HFF-Myc (cell line): ENCODE data around the gene INPP5A.

Source experiments
- DNase-seq: peaks from one replicate; pipeline ENCODE4 v3.0.0-alpha.2; 2011; ENCODE audit warnings: low read depth; ENCODE audit errors: extremely low read depth
- H3K4me3 ChIP-seq: replicated peaks from 2 replicates; pipeline ENCODE4 v1.5.1; 2011; ENCODE audit warnings: low read depth, mild to moderate bottlenecking, control low read depth, low read length
- TF ChIP-seq, protein P1 (sequence below): IDR thresholded peaks from 2 replicates; pipeline ENCODE4 v1.5.1; 2012; ENCODE audit warnings: mild to moderate bottlenecking, low read depth, low read length, control low read depth; ENCODE audit errors: missing control alignments

The INPP5A gene

DNA sequence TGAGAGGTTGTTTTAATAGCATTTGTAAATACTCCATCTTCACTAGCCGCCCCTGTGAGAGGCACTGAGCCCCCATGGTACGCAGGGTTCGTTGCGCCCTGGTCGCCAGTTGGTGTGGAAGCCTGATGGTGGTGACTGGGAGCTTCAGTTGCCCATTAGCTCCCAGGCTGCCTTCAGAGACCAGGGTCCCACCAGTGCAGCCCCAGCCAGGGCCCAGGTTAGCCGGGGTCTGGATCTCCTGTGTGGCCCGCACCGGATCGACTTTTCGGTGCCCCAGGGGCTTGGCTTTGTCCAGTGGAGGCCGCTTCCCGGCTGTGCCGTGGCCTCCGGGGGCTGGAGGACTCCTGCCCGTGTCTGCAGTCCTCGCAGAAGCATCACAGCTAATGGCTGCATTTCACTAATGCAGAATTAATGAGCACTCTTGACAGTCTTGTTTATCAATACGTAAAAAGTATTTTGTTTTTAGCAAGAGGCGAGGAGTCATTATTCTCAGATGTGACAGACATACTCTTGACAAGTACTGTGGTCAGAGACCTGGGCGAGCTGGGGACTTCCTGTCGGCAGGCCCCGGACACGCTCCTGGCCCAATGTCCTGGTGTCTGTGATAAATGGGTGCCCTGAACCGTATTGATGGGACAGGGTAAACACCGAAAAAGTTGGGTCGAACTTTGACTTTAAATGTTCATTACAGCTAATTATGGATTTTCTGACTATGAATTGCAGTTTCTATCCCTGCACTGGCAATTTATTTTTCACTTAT, 148.5 kb downstream of the INPP5A start:
- no peak overlapping the region for H3K4me3 ChIP-seq
- TF ChIP-seq, protein P1, sequence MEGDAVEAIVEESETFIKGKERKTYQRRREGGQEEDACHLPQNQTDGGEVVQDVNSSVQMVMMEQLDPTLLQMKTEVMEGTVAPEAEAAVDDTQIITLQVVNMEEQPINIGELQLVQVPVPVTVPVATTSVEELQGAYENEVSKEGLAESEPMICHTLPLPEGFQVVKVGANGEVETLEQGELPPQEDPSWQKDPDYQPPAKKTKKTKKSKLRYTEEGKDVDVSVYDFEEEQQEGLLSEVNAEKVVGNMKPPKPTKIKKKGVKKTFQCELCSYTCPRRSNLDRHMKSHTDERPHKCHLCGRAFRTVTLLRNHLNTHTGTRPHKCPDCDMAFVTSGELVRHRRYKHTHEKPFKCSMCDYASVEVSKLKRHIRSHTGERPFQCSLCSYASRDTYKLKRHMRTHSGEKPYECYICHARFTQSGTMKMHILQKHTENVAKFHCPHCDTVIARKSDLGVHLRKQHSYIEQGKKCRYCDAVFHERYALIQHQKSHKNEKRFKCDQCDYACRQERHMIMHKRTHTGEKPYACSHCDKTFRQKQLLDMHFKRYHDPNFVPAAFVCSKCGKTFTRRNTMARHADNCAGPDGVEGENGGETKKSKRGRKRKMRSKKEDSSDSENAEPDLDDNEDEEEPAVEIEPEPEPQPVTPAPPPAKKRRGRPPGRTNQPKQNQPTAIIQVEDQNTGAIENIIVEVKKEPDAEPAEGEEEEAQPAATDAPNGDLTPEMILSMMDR, result no peak
- DNase-seq, result no peak

DNA sequence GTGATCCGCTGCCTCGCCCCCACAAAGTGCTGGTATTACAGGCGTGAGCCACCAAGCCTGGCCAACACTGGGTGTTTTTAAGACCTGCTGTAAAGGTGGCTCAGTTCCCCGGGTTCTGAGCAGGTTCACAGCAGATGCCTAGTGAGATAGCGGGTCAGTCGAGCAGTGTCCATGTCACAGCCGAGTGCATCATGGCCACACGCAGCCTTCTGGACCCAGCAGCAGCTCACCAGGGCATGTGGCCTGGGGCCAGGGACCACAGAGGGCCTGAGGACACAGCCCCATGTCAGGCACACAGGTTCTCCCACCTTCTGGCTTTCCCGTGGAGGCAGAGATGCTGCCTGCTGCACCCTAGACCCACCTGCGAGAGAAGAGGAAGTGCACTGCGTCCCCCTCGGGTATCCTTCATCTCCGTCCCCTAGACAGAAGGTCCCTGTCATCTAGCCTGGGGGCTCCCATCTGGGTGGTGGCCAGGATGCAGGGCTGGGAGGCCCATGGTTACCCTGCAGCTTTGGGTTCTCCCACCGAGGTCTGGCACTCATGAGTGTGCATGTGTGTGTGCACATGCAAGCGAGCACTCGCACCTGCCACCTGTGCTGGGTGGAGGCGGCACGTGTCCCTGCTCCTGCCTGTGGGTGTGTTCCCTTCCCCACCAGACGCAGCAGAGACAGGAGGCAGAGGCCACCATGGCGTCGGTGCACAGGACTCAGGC, 149.8 kb downstream of the INPP5A start:
- H3K4me3 ChIP-seq, result no peak overlapping the region
- TF ChIP-seq, protein P1, result no peak
- DNase-seq, result no peak

- TF ChIP-seq, protein P1, result no peak
- DNase-seq, result no peak
- no peak overlapping the region for H3K4me3 ChIP-seq
Measured at GRCh38 chr10:132687893-132688579, 150.4 kb downstream of the INPP5A start.

- no peak for DNase-seq
- H3K4me3 ChIP-seq, result no peak overlapping the region
- TF ChIP-seq, protein P1, result no peak
Measured at GRCh38 chr10:132688580-132689420, 151.2 kb downstream of the INPP5A start.

DNA sequence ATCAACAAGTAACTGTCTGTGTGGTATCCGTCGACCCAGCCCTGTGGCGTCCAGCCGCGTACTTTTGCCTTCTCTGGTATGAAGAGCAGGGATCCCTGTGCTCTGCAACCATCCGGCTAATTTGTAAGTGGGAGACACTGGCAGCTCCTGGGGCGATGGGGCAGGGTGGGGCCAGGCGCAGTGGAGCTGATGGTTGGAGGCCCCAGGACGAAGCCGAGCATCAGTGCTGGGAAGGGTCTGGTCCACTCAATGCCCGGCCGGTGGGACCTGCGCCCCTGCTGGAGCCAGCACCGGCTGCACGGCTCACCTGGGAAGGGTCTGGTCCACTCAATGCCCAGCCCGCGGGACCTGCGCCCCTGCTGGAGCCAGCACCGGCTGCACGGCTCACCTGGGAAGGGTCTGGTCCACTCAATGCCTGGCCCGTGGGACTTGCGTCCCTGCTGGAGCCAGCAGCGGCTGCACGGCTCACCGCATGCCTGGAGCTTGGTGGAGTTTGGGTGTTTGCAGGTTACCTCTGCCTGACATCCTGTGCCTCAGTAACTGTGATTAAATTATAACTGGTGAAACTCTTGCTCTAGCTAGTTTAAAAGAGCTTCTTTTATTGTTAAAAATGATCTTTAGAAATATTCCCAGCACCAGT, 152.3 kb downstream of the INPP5A start:
- no peak overlapping the region for H3K4me3 ChIP-seq
- TF ChIP-seq, protein P1, result no peak
- DNase-seq, result no peak

- DNase-seq, result no peak
- no peak overlapping the region for H3K4me3 ChIP-seq
- TF ChIP-seq, protein P1, result no peak
Measured at GRCh38 chr10:132690401-132690800, 152.8 kb downstream of the INPP5A start.
